Measurements from ENCODE around the gene TM9SF1. TPM values are rescaled to one million over a fixed set of nuclear protein-coding genes. Genes with fewer than 3 reads are reported as not detected.

The TM9SF1 gene
- total RNA-seq, 1 donor from 2014 or later: 37.3 TPM

GRCh38 chr14:24198814-24199524, 3.7 kb upstream of the TM9SF1 start:
- no peak for TF ChIP-seq POLR2AphosphoS5 (IDR thresholded peaks at IDR 0.05; ENCODE audit: insufficient read depth in 1 of 2, low read depth in 1 of 2)
- TF ChIP-seq CTCF (IDR thresholded peaks at IDR 0.05): no peak
- no peak for TF ChIP-seq POLR2A (IDR thresholded peaks at IDR 0.05)
- Histone ChIP-seq H3K4me1 (peaks cover 36% of the 10 kb centered on the region), H3K27ac (no peak overlapping the region), H3K9me3 (no peaks in the 10 kb centered on the region), H3K36me3 (peaks cover 0 to 9% of the 10 kb centered on the region in 2 donors), H3K4me3 (no peak overlapping the region), H3K27me3 (no peaks in the 10 kb centered on the region)
- no peak for DNase-seq (ENCODE audit: extremely low spot score in 2 of 2)
- intact Hi-C loops (cut with DNase I): no loop called here

GRCh38 chr14:24197056-24197450, 1.8 kb upstream of the TM9SF1 start:
- peaks cover 0 to 18% of the 10 kb centered on the region in 2 donors for H3K36me3 ChIP-seq
- H3K4me3 ChIP-seq: no peak overlapping the region
- intact Hi-C loops (cut with DNase I): no loop called here
- no peak for DNase-seq (ENCODE audit: extremely low spot score in 2 of 2)
- H3K9me3 ChIP-seq: no peaks in the 10 kb centered on the region
- TF ChIP-seq POLR2A (IDR thresholded peaks at IDR 0.05): no peak
- no peak for TF ChIP-seq POLR2AphosphoS5 (IDR thresholded peaks at IDR 0.05; ENCODE audit: insufficient read depth in 1 of 2, low read depth in 1 of 2)
- TF ChIP-seq CTCF (IDR thresholded peaks at IDR 0.05): no peak
- H3K27ac ChIP-seq: no peak overlapping the region
- no peaks in the 10 kb centered on the region for H3K27me3 ChIP-seq
- H3K4me1 ChIP-seq: peaks cover 39% of the 10 kb centered on the region

DNA sequence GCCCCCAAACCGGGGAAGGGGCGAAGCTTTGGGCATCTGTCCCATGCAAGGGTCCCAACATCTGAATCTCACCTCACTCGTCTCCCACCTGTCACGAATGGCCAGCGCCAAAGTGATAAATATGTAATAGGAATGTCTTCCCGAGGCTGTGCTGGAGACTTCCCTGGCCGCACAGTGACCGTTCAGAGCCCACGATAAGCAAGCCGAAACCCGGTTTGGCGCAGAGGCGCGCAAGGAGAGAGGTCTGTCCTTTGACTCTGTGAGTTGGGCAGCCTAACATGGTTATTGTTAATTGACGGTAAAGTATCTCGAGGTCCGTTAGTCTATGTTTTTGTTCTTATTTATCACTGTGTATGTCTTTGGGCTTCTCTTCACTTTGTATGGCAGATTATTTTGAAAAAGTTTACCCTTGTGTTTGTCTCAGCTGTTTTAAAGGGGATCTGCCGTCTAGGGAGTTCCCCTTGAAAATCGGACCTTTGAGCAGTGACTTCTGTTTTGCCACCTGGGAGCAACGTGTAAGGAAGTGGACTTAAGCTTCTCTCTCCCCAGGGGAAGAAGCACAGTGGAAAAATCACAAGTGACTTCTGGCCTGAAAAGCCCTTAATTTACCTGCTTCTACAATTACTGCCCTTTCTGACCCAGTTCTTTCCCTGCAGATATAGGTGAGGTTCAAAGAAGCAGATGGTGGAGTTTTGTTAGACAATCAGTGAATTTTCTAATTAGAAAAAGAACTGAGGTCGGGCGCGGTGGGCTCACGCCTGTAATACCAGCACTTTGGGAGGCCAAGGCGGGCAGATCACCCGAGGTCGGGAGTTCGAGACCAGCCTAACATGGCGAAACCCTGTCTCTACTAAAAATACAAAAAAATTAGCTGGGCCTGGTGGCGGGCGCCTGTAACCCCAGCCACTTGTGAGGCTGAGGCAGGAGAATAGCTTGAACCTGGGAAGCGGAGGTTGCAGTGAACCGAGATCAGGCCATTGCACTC, 1.1 kb upstream of the TM9SF1 start:
- H3K27me3 ChIP-seq: no peaks in the 10 kb centered on the region
- intact Hi-C loops (cut with DNase I): no loop called here
- no peaks in the 10 kb centered on the region for H3K9me3 ChIP-seq
- DNase-seq (ENCODE audit: extremely low spot score in 2 of 2): no peak
- peak overlapping the region; percentile 65 to 72 for H3K4me3 ChIP-seq
- TF ChIP-seq CTCF (IDR thresholded peaks at IDR 0.05) (no peak), POLR2A (IDR thresholded peaks at IDR 0.05) (no peak), POLR2AphosphoS5 (IDR thresholded peaks at IDR 0.05; ENCODE audit: insufficient read depth in 1 of 2, low read depth in 1 of 2) (no peak)
- H3K27ac ChIP-seq: peak overlapping the region; percentile 95
- peaks cover 39% of the 10 kb centered on the region for H3K4me1 ChIP-seq
- peaks cover 0 to 18% of the 10 kb centered on the region in 2 donors for H3K36me3 ChIP-seq

DNA sequence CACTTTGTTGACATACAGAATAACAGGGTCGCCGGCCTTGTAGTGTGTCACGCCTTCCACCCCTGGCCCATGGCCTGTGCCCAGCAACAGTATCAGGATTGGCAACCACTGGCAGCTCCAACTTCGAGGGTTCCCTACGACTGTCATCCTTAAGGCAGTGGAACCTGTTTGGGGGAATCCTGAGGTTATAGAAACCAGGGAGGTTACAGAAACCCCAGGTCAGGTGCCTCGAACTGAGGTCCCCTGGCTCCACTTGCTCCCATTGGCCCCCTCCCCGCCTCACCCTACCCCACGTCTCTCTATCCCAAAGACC, 412 bp downstream of the TM9SF1 start:
- Histone ChIP-seq H3K4me1 (peaks cover 39% of the 10 kb centered on the region), H3K9me3 (no peaks in the 10 kb centered on the region)
- intact Hi-C loops (cut with DNase I): no loop called here

More for the DNA sequence above, 412 bp downstream of the TM9SF1 start:
- TF ChIP-seq POLR2A (IDR thresholded peaks at IDR 0.05): no peak
- no peak for TF ChIP-seq CTCF (IDR thresholded peaks at IDR 0.05)
- TF ChIP-seq POLR2AphosphoS5 (IDR thresholded peaks at IDR 0.05; ENCODE audit: insufficient read depth in 1 of 2, low read depth in 1 of 2): no peak
- H3K36me3 ChIP-seq: peaks cover 0 to 15% of the 10 kb centered on the region in 2 donors
- peak overlapping the region; percentile 65 to 72 for H3K4me3 ChIP-seq
- H3K27me3 ChIP-seq: no peaks in the 10 kb centered on the region
- no peak for DNase-seq (ENCODE audit: extremely low spot score in 2 of 2)
- peak overlapping the region; percentile 95 for H3K27ac ChIP-seq
